GM12878 (cell line): ENCODE data around the gene CCDC51. TPM values are rescaled to one million over a fixed set of nuclear protein-coding genes. Genes with fewer than 3 reads are reported as not detected.
A peak's percentile ranks its signal among the peaks of the same experiment; 100 is the strongest.

Experiments used
- ATAC-seq: fragments of 200-7000 bp; cut with Tn5 transposase; 3 replicates; pipeline ENCODE4 v1.9.1; 2020; ENCODE audit warnings: mild to moderate bottlenecking, moderate library complexity
- BruUV-seq: library from RNA; stranded (reverse); fragments of 400-500 nt; replicated peaks from 2 replicates; lab custom pipeline; 2021; lab: Mats Ljungman, UMichigan
- CTCF ChIA-PET: fragments of 300-600 bp; sonication (Branson Sonifier 250); formaldehyde crosslinking; extraction: SDS; loops from one replicate; lab custom pipeline; 2021; ENCODE audit warnings: inconsistent platforms; lab: Yijun Ruan, JAX
- POLR2A ChIA-PET: fragments of 350-600 bp; formaldehyde crosslinking; extraction: SDS; loops from one replicate; lab custom pipeline; 2021; ENCODE audit warnings: inconsistent platforms; lab: Charles Lee
- RAD21 ChIA-PET: fragments of 300-600 bp; sonication (Branson Sonifier 250); formaldehyde crosslinking; loops from one replicate; lab custom pipeline; 2023; ENCODE audit warnings: antibody characterized with exemption; ENCODE audit not compliant: unreplicated experiment; lab: Charles Lee
- SMC1A ChIA-PET: fragments of 300-600 bp; sonication (Branson Sonifier 250); formaldehyde crosslinking; loops from one replicate; lab custom pipeline; 2023; ENCODE audit not compliant: unreplicated experiment, uncharacterized antibody; lab: Charles Lee
- DNase-seq: peaks from one replicate; pipeline ENCODE4 v3.0.0-alpha.2; 2011; ENCODE audit warnings: low read depth, low spot score
- FAIRE-seq: peaks from 3 replicates; lab custom pipeline; 2011; peaks lifted over from hg19 to GRCh38; lab: Jason Lieb, UNC
- H2AFZ ChIP-seq: 2 replicates; pipeline ENCODE4 v1.6.0; 2011; ENCODE audit warnings: low read depth, low read length, control low read depth; ENCODE audit not compliant: control insufficient read depth
- H3K27ac ChIP-seq: 2 replicates; pipeline ENCODE4 v1.5.1; 2011; ENCODE audit warnings: control low read depth; ENCODE audit not compliant: control insufficient read depth, insufficient read depth
- H3K27me3 ChIP-seq, 2 experiments: replicated peaks in 1 of 2; 2 replicates each; pipeline versions ENCODE4 v1.6.0 to v1.6.1; 2011; ENCODE audit warnings: low read length in 1 of 2; ENCODE audit not compliant: control insufficient read depth in 2 of 2, insufficient read depth in 2 of 2
- H3K36me3 ChIP-seq, 2 experiments: 2 replicates each; pipeline ENCODE4 v1.5.1; 2011; ENCODE audit warnings: low read length in 1 of 2; ENCODE audit not compliant: control insufficient read depth in 2 of 2, insufficient read depth in 2 of 2
- H3K4me1 ChIP-seq: 2 replicates; pipeline ENCODE4 v1.6.1; 2011; ENCODE audit warnings: mild to moderate bottlenecking, low read length, moderate library complexity, mixed read lengths; ENCODE audit not compliant: control insufficient read depth, insufficient read depth
- H3K4me2 ChIP-seq: 2 replicates; pipeline ENCODE4 v1.6.0; 2011; ENCODE audit warnings: control low read depth; ENCODE audit not compliant: control insufficient read depth, insufficient read depth
- H3K4me3 ChIP-seq: fragments of 200-600 bp; sonication (generic); 2 replicates; pipeline ENCODE4 v1.5.1; 2016
- H3K79me2 ChIP-seq: 2 replicates; pipeline ENCODE4 v1.6.0; 2011; ENCODE audit warnings: low read length; ENCODE audit not compliant: control insufficient read depth, insufficient read depth
- H3K9ac ChIP-seq: 2 replicates; pipeline ENCODE4 v1.8.0; 2011; ENCODE audit warnings: low read length, control low read depth, mixed read lengths; ENCODE audit not compliant: control insufficient read depth, insufficient read depth
- H3K9me3 ChIP-seq: replicated peaks from 3 replicates; pipeline ENCODE4 v1.5.1; 2011; ENCODE audit warnings: mild to moderate bottlenecking, low read length; ENCODE audit not compliant: control insufficient read depth, insufficient read depth
- H4K20me1 ChIP-seq: 2 replicates; pipeline ENCODE4 v1.6.0; 2011; ENCODE audit not compliant: control insufficient read depth, insufficient read depth
- CREB1 ChIP-seq: IDR thresholded peaks from 2 replicates; pipeline ENCODE4 v1.6.1; 2012; ENCODE audit warnings: low read depth, mild to moderate bottlenecking, inconsistent platforms
- IKZF1 ChIP-seq: fragments of 450-650 bp; conservative IDR thresholded peaks from 2 replicates; pipeline ENCODE4 v1.6.1; 2017; ENCODE audit warnings: antibody characterized with exemption, mild to moderate bottlenecking
- POU2F2 ChIP-seq: IDR thresholded peaks from 3 replicates; pipeline ENCODE4 v1.6.1; 2011; ENCODE audit warnings: low read depth, mild to moderate bottlenecking, low read length, borderline replicate concordance
- ZNF384 ChIP-seq: IDR thresholded peaks from 2 replicates; pipeline ENCODE4 v1.6.1; 2012; ENCODE audit warnings: low read depth, mild to moderate bottlenecking, low read length, improper control_type of control experiment, borderline replicate concordance
- WGBS: methylation state at CpG from one replicate; pipeline ENCODE4 v1.1.6; 2016; ENCODE audit warnings: low lambda C conversion rate; ENCODE audit not compliant: insufficient replicate concordance, insufficient coverage; ENCODE audit errors: missing lambda C conversion rate; 5-methylcytosine and 5-hydroxymethylcytosine counted together
- in situ Hi-C: fragments of 300-500 bp; cut with MboI; formaldehyde crosslinking; loops from 9 replicates; pipeline ENCODE4 v1.14.3; 2018; ENCODE audit warnings: mixed read lengths
- intact Hi-C: fragments of 100-400 bp; cut with micrococcal nuclease; formaldehyde crosslinking; loops from one replicate; pipeline ENCODE4 v1.14.2; 2022; ENCODE audit not compliant: unreplicated experiment
- polyA plus RNA-seq, 11 experiments: library from polyadenylated mRNA; depleted of rRNA in 4 of 11; unstranded in 6 of 11; stranded (reverse) in 5 of 11; fragments of >200 nt; fragmentation: Nextera tagmentation in 4 of 11; fragmentation: Illumina TruSeq in 1 of 11; extraction: Ambion mirVana in 4 of 11; extraction: Trizol in 1 of 11; gene quantifications; 1 replicate in 1 of 11; 2 replicates in 10 of 11; pipeline versions ENCODE4 v1.2.1 to v1.2.3, GENCODE V29; 2011 to 2016; ENCODE audit warnings: inconsistent platforms in 2 of 11, missing spikeins in 2 of 11, low read depth in 1 of 11
- total RNA-seq, 4 experiments: library from RNA; depleted of rRNA in 3 of 4; stranded (reverse); fragments of >200 nt in 3 of 4; fragmentation: Illumina TruSeq in 1 of 4; extraction: Trizol in 1 of 4; gene quantifications; 2 replicates each; pipeline versions ENCODE4 v1.2.1 to v1.2.3, GENCODE V29; 2013 to 2021

Gene CCDC51
- total and polyA plus RNA-seq, 10 of the 15 experiments (the other 5 are each of a cell fraction or from before 2014, with no cell fraction given) = 10.6 to 54.9 (median 28.5) TPM

GRCh38 chr3:48426944-48427629 is 12.8 kb downstream of the CCDC51 start:
- H3K4me2 ChIP-seq = peak overlapping the region; percentile 44; the same call in 1 of the 2 replicates
- 0 out of 4 replicates have a peak, but pooled peaks cover 0 to 4% of the 10 kb centered on the region in 2 experiments for H3K36me3 ChIP-seq
- no peak for FAIRE-seq
- no peaks in the 10 kb centered on the region for H3K27me3 ChIP-seq
- CTCF ChIA-PET = interaction anchor here (0.6 to 2.9 kb wide), 3 partner anchors 9 to 293 kb away, joined by 3 to 25 read pairs (median 7); no protein-coding TSS in a partner anchor
- intact Hi-C loops (no loop called here), in situ Hi-C loops (no loop called here)
- H4K20me1 ChIP-seq = no peaks in the 10 kb centered on the region
- SMC1A ChIA-PET = interaction anchor here (1.2 to 1.6 kb wide), 3 partner anchors 9 to 26 kb away, joined by 3 to 7 read pairs (median 7); no protein-coding TSS in a partner anchor
- RAD21 ChIA-PET = interaction anchor here (1.2 to 3.9 kb wide), 3 partner anchors 9 to 191 kb away, joined by 4 to 16 read pairs (median 7); no protein-coding TSS in a partner anchor
- ATAC-seq = peak; percentile 25; the same call in 2 of the 3 replicates
- DNase-seq = no peak
- H3K9me3 ChIP-seq = no peaks in the 10 kb centered on the region
- 0 out of 2 replicates have a peak, but pooled peaks have one; percentile 23 for TF ChIP-seq ZNF384
- peak; percentile 4; the same call in 1 of the 2 replicates for TF ChIP-seq IKZF1
- TF ChIP-seq POU2F2 = no peak
- no peak overlapping the region for H2AFZ ChIP-seq
- 70% methylated on average over 8 of the region's 8 CpGs for WGBS
- H3K4me3 ChIP-seq = no peak overlapping the region
- H3K79me2 ChIP-seq = no peaks in the 10 kb centered on the region
- POLR2A ChIA-PET = interaction anchor here (0.6 to 2.2 kb wide), 3 partner anchors 9 to 114 kb away, joined by 3 to 7 read pairs (median 4); partner anchors contain the start of genes CCDC51 and TMA7
- H3K27ac ChIP-seq = no peak overlapping the region
- H3K4me1 ChIP-seq = peaks cover 16% of the 10 kb centered on the region
- no TSS peak for BruUV-seq
- H3K9ac ChIP-seq = peak overlapping the region; percentile 16; the same call in 1 of the 2 replicates

GRCh38 chr3:48426401-48426909 is 13.5 kb downstream of the CCDC51 start:
- WGBS = 22% methylated on average over 11 of the region's 11 CpGs
- CTCF ChIA-PET = interaction anchor here (1.6 to 2.9 kb wide), 2 partner anchors 10 to 25 kb away, joined by 7 to 25 read pairs; no protein-coding TSS in a partner anchor
- intact Hi-C loops = no loop called here

More at GRCh38 chr3:48426401-48426909, 13.5 kb downstream of the CCDC51 start:
- DNase-seq (no peak), FAIRE-seq (no peak), ATAC-seq (no peak)
- Histone ChIP-seq H4K20me1 (no peaks in the 10 kb centered on the region), H3K27ac (no peak overlapping the region), H3K4me2 (peak overlapping the region; percentile 42; the same call in 1 of the 2 replicates), H3K9me3 (no peaks in the 10 kb centered on the region), H3K4me3 (no peak overlapping the region), H3K36me3 (no peaks in the 10 kb centered on the region), H3K9ac (peak overlapping the region; percentile 16; the same call in 1 of the 2 replicates), H2AFZ (no peak overlapping the region), H3K27me3 (no peaks in the 10 kb centered on the region), H3K79me2 (no peaks in the 10 kb centered on the region), H3K4me1 (peaks cover 16% of the 10 kb centered on the region)
- no peak for TF ChIP-seq CREB1
- SMC1A ChIA-PET = interaction anchor here (1.2 to 1.6 kb wide), 2 partner anchors 9 to 26 kb away, joined by 7 read pairs; no protein-coding TSS in a partner anchor
- RAD21 ChIA-PET = interaction anchor here (1.2 to 3.9 kb wide), 2 partner anchors 9 to 25 kb away, joined by 7 to 16 read pairs; no protein-coding TSS in a partner anchor
- POLR2A ChIA-PET = interaction anchor here (1.1 kb wide), 1 partner anchor 9 kb away, joined by 4 read pairs; no protein-coding TSS in a partner anchor
- no TSS peak for BruUV-seq
- in situ Hi-C loops = no loop called here
